GM12878 (cell line): ENCODE data around the gene C11orf91. TPM values are rescaled to one million over a fixed set of nuclear protein-coding genes. Genes with fewer than 3 reads are reported as not detected.

Source experiments
- ATAC-seq: fragments of 200-7000 bp; cut with Tn5 transposase; 3 replicates; pipeline ENCODE4 v1.9.1; 2020; ENCODE audit warnings: mild to moderate bottlenecking, moderate library complexity
- BruUV-seq: library from RNA; stranded (reverse); fragments of 400-500 nt; replicated peaks from 2 replicates; lab custom pipeline; 2021; lab: Mats Ljungman, UMichigan
- CTCF ChIA-PET: fragments of 300-600 bp; sonication (Branson Sonifier 250); formaldehyde crosslinking; extraction: SDS; loops from one replicate; lab custom pipeline; 2021; ENCODE audit warnings: inconsistent platforms; lab: Yijun Ruan, JAX
- POLR2A ChIA-PET: fragments of 350-600 bp; formaldehyde crosslinking; extraction: SDS; loops from one replicate; lab custom pipeline; 2021; ENCODE audit warnings: inconsistent platforms; lab: Charles Lee
- RAD21 ChIA-PET: fragments of 300-600 bp; sonication (Branson Sonifier 250); formaldehyde crosslinking; loops from one replicate; lab custom pipeline; 2023; ENCODE audit warnings: antibody characterized with exemption; ENCODE audit not compliant: unreplicated experiment; lab: Charles Lee
- SMC1A ChIA-PET: fragments of 300-600 bp; sonication (Branson Sonifier 250); formaldehyde crosslinking; loops from one replicate; lab custom pipeline; 2023; ENCODE audit not compliant: unreplicated experiment, uncharacterized antibody; lab: Charles Lee
- DNase-seq: peaks from one replicate; pipeline ENCODE4 v3.0.0-alpha.2; 2011; ENCODE audit warnings: low read depth, low spot score
- FAIRE-seq: peaks from 3 replicates; lab custom pipeline; 2011; peaks lifted over from hg19 to GRCh38; lab: Jason Lieb, UNC
- H2AFZ ChIP-seq: 2 replicates; pipeline ENCODE4 v1.6.0; 2011; ENCODE audit warnings: low read depth, low read length, control low read depth; ENCODE audit not compliant: control insufficient read depth
- H3K27ac ChIP-seq: 2 replicates; pipeline ENCODE4 v1.5.1; 2011; ENCODE audit warnings: control low read depth; ENCODE audit not compliant: control insufficient read depth, insufficient read depth
- H3K27me3 ChIP-seq, 2 experiments: replicated peaks in 1 of 2; 2 replicates each; pipeline versions ENCODE4 v1.6.0 to v1.6.1; 2011; ENCODE audit warnings: low read length in 1 of 2; ENCODE audit not compliant: control insufficient read depth in 2 of 2, insufficient read depth in 2 of 2
- H3K36me3 ChIP-seq, 2 experiments: 2 replicates each; pipeline ENCODE4 v1.5.1; 2011; ENCODE audit warnings: low read length in 1 of 2; ENCODE audit not compliant: control insufficient read depth in 2 of 2, insufficient read depth in 2 of 2
- H3K4me1 ChIP-seq: 2 replicates; pipeline ENCODE4 v1.6.1; 2011; ENCODE audit warnings: mild to moderate bottlenecking, low read length, moderate library complexity, mixed read lengths; ENCODE audit not compliant: control insufficient read depth, insufficient read depth
- H3K4me2 ChIP-seq: 2 replicates; pipeline ENCODE4 v1.6.0; 2011; ENCODE audit warnings: control low read depth; ENCODE audit not compliant: control insufficient read depth, insufficient read depth
- H3K4me3 ChIP-seq: fragments of 200-600 bp; sonication (generic); 2 replicates; pipeline ENCODE4 v1.5.1; 2016
- H3K79me2 ChIP-seq: 2 replicates; pipeline ENCODE4 v1.6.0; 2011; ENCODE audit warnings: low read length; ENCODE audit not compliant: control insufficient read depth, insufficient read depth
- H3K9ac ChIP-seq: 2 replicates; pipeline ENCODE4 v1.8.0; 2011; ENCODE audit warnings: low read length, control low read depth, mixed read lengths; ENCODE audit not compliant: control insufficient read depth, insufficient read depth
- H3K9me3 ChIP-seq: replicated peaks from 3 replicates; pipeline ENCODE4 v1.5.1; 2011; ENCODE audit warnings: mild to moderate bottlenecking, low read length; ENCODE audit not compliant: control insufficient read depth, insufficient read depth
- H4K20me1 ChIP-seq: 2 replicates; pipeline ENCODE4 v1.6.0; 2011; ENCODE audit not compliant: control insufficient read depth, insufficient read depth
- FOS ChIP-seq: IDR thresholded peaks from 3 replicates; pipeline ENCODE4 v1.6.1; 2011; ENCODE audit warnings: borderline replicate concordance; ENCODE audit not compliant: insufficient read length; ENCODE audit errors: extremely low read depth
- HDAC2 ChIP-seq: fragments of 200-600 bp; sonication (generic); IDR thresholded peaks from 2 replicates; pipeline ENCODE4 v1.6.1; 2017
- HDGF ChIP-seq: fragments of 450-650 bp; IDR thresholded peaks from 2 replicates; pipeline ENCODE4 v1.6.1; 2016; ENCODE audit warnings: antibody characterized with exemption
- IRF3 ChIP-seq: fragments of 450-650 bp; IDR thresholded peaks from 2 replicates; pipeline ENCODE4 v1.6.1; 2014; ENCODE audit warnings: mild to moderate bottlenecking
- JUNB ChIP-seq: IDR thresholded peaks from 2 replicates; pipeline ENCODE4 v1.6.1; 2016; ENCODE audit warnings: antibody characterized with exemption, mild to moderate bottlenecking
- NKRF ChIP-seq: fragments of 450-650 bp; conservative IDR thresholded peaks from 2 replicates; pipeline ENCODE4 v1.6.1; 2017; ENCODE audit warnings: mild to moderate bottlenecking, moderate library complexity
- NR2C2 ChIP-seq: IDR thresholded peaks from 2 replicates; pipeline ENCODE4 v1.6.1; 2011; ENCODE audit warnings: borderline replicate concordance, low read depth; ENCODE audit not compliant: control insufficient read depth, insufficient read length
- RAD21 ChIP-seq: IDR thresholded peaks from 2 replicates; pipeline ENCODE4 v1.6.1; 2011; ENCODE audit warnings: mild to moderate bottlenecking, low read depth, low read length, moderate library complexity; ENCODE audit not compliant: insufficient read depth
- SPI1 ChIP-seq: IDR thresholded peaks from 2 replicates; pipeline ENCODE4 v1.6.1; 2011; ENCODE audit warnings: low read depth, mild to moderate bottlenecking, low read length, moderate library complexity, borderline replicate concordance; ENCODE audit not compliant: insufficient read depth
- STAT1 ChIP-seq: fragments of 450-650 bp; conservative IDR thresholded peaks from 2 replicates; pipeline ENCODE4 v1.6.1; 2014; ENCODE audit warnings: antibody characterized with exemption, mild to moderate bottlenecking
- SUZ12 ChIP-seq: fragments of 200-600 bp; sonication (generic); IDR thresholded peaks from one replicate; pipeline ENCODE4 v1.6.1; 2018; ENCODE audit warnings: antibody characterized with exemption, mild to moderate bottlenecking; ENCODE audit not compliant: unreplicated experiment
- USF2 ChIP-seq: IDR thresholded peaks from 2 replicates; pipeline ENCODE4 v1.6.1; 2011; ENCODE audit warnings: low read depth, low read length, improper control_type of control experiment, borderline replicate concordance
- ZNF687 ChIP-seq: fragments of 450-650 bp; IDR thresholded peaks from 2 replicates; pipeline ENCODE4 v1.6.1; 2017; ENCODE audit warnings: mild to moderate bottlenecking, moderate library complexity
- WGBS: methylation state at CpG from one replicate; pipeline ENCODE4 v1.1.6; 2016; ENCODE audit warnings: low lambda C conversion rate; ENCODE audit not compliant: insufficient replicate concordance, insufficient coverage; ENCODE audit errors: missing lambda C conversion rate; 5-methylcytosine and 5-hydroxymethylcytosine counted together
- in situ Hi-C: fragments of 300-500 bp; cut with MboI; formaldehyde crosslinking; loops from 9 replicates; pipeline ENCODE4 v1.14.3; 2018; ENCODE audit warnings: mixed read lengths
- intact Hi-C: fragments of 100-400 bp; cut with micrococcal nuclease; formaldehyde crosslinking; loops from one replicate; pipeline ENCODE4 v1.14.2; 2022; ENCODE audit not compliant: unreplicated experiment
- polyA plus RNA-seq, 11 experiments: library from polyadenylated mRNA; depleted of rRNA in 4 of 11; unstranded in 6 of 11; stranded (reverse) in 5 of 11; fragments of >200 nt; fragmentation: Nextera tagmentation in 4 of 11; fragmentation: Illumina TruSeq in 1 of 11; extraction: Ambion mirVana in 4 of 11; extraction: Trizol in 1 of 11; gene quantifications; 1 replicate in 1 of 11; 2 replicates in 10 of 11; pipeline versions ENCODE4 v1.2.1 to v1.2.3, GENCODE V29; 2011 to 2016; ENCODE audit warnings: inconsistent platforms in 2 of 11, missing spikeins in 2 of 11, low read depth in 1 of 11
- total RNA-seq, 4 experiments: library from RNA; depleted of rRNA in 3 of 4; stranded (reverse); fragments of >200 nt in 3 of 4; fragmentation: Illumina TruSeq in 1 of 4; extraction: Trizol in 1 of 4; gene quantifications; 2 replicates each; pipeline versions ENCODE4 v1.2.1 to v1.2.3, GENCODE V29; 2013 to 2021

Gene C11orf91
- total and polyA plus RNA-seq, 10 of the 15 experiments (the other 5 are each of a cell fraction or from before 2014, with no cell fraction given), result not detected

- POLR2A ChIA-PET, result no interaction called here
- WGBS, result 63% methylated on average over 12 of the region's 12 CpGs
- FAIRE-seq, result no peak
Measured at GRCh38 chr11:33699515-33700062, 1.0 kb downstream of the C11orf91 start.

More at GRCh38 chr11:33699515-33700062, 1.0 kb downstream of the C11orf91 start:
- ChIA-PET SMC1A (interaction anchor here (0.9 kb wide), 1 partner anchor 42 kb away, joined by 4 read pairs; no protein-coding TSS in a partner anchor), CTCF (interaction anchor here (1.5 kb wide), 1 partner anchor 333 kb away, joined by 3 read pairs; no protein-coding TSS in a partner anchor), RAD21 (interaction anchor here (3.2 kb wide), 1 partner anchor 43 kb away, joined by 17 read pairs; no protein-coding TSS in a partner anchor)
- Histone ChIP-seq H3K9ac (no peak overlapping the region), H2AFZ (peak overlapping the region; percentile 6; the same call in 1 of the 2 replicates), H3K27ac (no peak overlapping the region), H3K4me1 (peaks cover 12% of the 10 kb centered on the region), H3K4me2 (no peak overlapping the region), H3K4me3 (no peak overlapping the region), H4K20me1 (no peaks in the 10 kb centered on the region), H3K9me3 (no peaks in the 10 kb centered on the region), H3K79me2 (no peaks in the 10 kb centered on the region), H3K27me3 (no peaks in the 10 kb centered on the region), H3K36me3 (no peaks in the 10 kb centered on the region; a peak in 1 of 4 replicates)
- no TSS peak for BruUV-seq
- intact Hi-C loops, result loop anchor here (5.0 kb wide), 1 partner anchor 38 kb away; the partner anchor contains the start of gene CD59
- DNase-seq (no peak), ATAC-seq (no peak)
- TF ChIP-seq STAT1, result no peak
- TF ChIP-seq USF2, result no peak
- no peak for TF ChIP-seq HDGF
- no peak for TF ChIP-seq FOS
- TF ChIP-seq SPI1, result no peak
- TF ChIP-seq HDAC2, result no peak
- TF ChIP-seq IRF3, result no peak
- TF ChIP-seq SUZ12, result no peak
- no peak for TF ChIP-seq NR2C2
- no peak for TF ChIP-seq RAD21
- no peak for TF ChIP-seq JUNB
- TF ChIP-seq ZNF687, result no peak
- no peak for TF ChIP-seq NKRF
- in situ Hi-C loops, result no loop called here
